Pons (tissue), 1 donor: ENCODE measurements around the gene MID2.
"Not testable (repeated sequence)": the region's sequence is repeated elsewhere in the genome, so short reads cannot be mapped to it uniquely, and the experiment has no call there.

Experiments used
- DNase-seq: peaks from one replicate; pipeline ENCODE4 v3.0.0-alpha.2; 2016; ENCODE audit warnings: low spot score

Gene MID2

DNA sequence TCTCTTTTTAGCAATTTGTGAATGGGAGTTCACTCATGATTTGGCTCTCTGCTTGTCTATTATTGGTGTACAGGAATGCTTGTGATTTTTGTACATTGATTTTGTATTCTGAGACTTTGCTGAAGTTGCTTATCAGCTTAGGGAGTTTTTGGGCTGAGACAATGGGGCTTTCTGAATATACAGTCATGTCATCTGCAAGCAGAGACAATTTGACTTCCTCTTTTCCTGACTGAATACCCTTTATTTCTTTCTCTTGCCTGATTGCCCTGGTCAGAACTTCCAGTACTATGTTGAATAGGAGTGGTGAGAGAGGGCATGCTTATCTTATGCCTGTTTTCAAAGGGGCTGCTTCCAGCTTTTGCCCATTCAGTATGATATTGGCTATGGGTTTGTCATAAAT lies 129.7 kb downstream of the MID2 start:
- DNase-seq = not testable (repeated sequence)

DNA sequence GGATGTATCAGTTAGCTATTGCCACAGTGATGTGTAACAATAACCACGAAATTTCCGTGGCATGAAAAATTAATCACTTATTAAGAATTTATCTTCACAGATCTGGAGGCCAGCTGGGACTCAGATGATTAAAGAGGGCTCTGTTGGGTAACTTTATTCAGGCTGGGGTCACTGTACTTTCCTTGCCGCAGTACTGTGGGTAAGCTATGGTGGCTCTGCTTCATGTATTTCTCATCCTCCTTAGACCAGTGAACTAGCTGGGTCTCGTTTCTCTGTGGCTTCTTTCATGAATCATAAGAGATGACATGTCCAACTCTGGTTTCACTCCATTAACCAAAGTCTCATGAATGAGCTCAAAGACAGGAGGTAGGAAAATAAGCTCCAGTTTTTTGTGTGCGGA lies 143.0 kb downstream of the MID2 start:
- DNase-seq = no peak

DNA sequence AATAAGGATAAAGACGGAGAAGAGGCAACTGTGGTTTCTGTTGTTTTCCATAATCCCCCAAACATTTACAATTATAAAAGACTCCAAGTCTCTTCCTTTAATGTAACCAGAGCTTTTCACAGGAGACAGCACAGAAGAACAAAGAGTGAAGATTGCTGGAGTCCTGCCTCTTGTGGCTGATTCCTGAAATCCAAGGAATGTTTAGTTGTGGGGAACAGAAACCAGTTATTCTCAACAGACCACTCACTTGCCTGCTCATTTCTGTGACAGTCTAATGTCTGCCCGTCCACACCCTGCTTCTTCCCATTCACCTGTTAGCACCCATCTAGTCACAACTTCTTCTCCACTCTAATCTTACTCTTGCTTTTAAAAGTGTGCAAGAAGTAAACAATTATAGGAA lies 144.4 kb downstream of the MID2 start:
- no peak for DNase-seq

DNA sequence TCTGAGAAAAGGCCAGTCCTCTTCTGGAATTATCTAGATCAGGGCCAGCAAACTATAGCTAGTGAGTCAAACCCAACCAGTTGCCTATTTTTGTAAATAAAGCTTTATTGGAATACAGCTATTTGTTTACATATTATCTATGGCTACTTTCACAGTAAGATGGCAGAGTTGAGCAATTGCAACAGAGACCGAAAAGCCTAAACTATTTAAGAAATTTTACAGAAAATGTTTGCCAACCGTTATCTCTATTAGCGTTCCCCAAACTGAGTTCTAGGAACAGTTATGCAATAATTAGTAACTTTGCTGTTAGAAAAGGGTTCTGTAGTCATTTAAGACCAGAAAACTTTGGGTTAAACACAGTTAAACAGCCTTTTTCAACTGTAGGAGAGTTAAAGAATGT lies 146.0 kb downstream of the MID2 start:
- DNase-seq = no peak
